Panc1 (cell line): ENCODE results near the gene HELB. TPM values are rescaled to one million over a fixed set of nuclear protein-coding genes. Genes with fewer than 3 reads are reported as not detected.

Experiments used
- ATAC-seq: fragments of 200-7000 bp; cut with Tn5 transposase; 2 replicates; pipeline ENCODE4 v1.9.1; 2020; ENCODE audit warnings: mild to moderate bottlenecking, moderate library complexity
- BruUV-seq: library from RNA; stranded (reverse); fragments of 400-500 nt; replicated peaks from 2 replicates; lab custom pipeline; 2021; lab: Mats Ljungman, UMichigan
- CTCF ChIA-PET: fragments of 300-600 bp; sonication (Branson Sonifier 250); formaldehyde crosslinking; loops from one replicate; lab custom pipeline; 2022; ENCODE audit warnings: antibody characterized with exemption; lab: Charles Lee
- POLR2A ChIA-PET: fragments of 300-600 bp; sonication (Branson Sonifier 250); formaldehyde crosslinking; loops from one replicate; lab custom pipeline; 2022; ENCODE audit warnings: antibody characterized with exemption; lab: Charles Lee
- DNase-seq: peaks from one replicate; pipeline ENCODE4 v3.0.0-alpha.2; 2010; ENCODE audit warnings: low read depth, low spot score
- H3K27ac ChIP-seq: 2 replicates; pipeline ENCODE4 v1.5.1; 2011; ENCODE audit warnings: mild to moderate bottlenecking, low read length, inconsistent platforms
- H3K27me3 ChIP-seq: fragments of 200-500 bp; sonication (Bioruptor generic); 2 replicates; pipeline ENCODE4 v1.6.0; 2014; ENCODE audit warnings: low read length, inconsistent platforms; ENCODE audit not compliant: control insufficient read depth, insufficient read depth
- H3K36me3 ChIP-seq: fragments of 200-500 bp; sonication (Bioruptor generic); 2 replicates; pipeline ENCODE4 v1.5.1; 2014; ENCODE audit warnings: inconsistent platforms, mild to moderate bottlenecking, low read length, moderate library complexity; ENCODE audit not compliant: control insufficient read depth, insufficient read depth
- H3K4me1 ChIP-seq: 2 replicates; pipeline ENCODE4 v1.5.1; 2011; ENCODE audit warnings: inconsistent platforms, mild to moderate bottlenecking, low read length, moderate library complexity; ENCODE audit not compliant: control insufficient read depth, insufficient read depth
- H3K4me3 ChIP-seq, 2 experiments: 2 replicates each; pipeline ENCODE4 v1.5.1; 2011 to 2012; ENCODE audit warnings: low read depth in 2 of 2, low read length in 2 of 2, mild to moderate bottlenecking in 2 of 2, inconsistent platforms in 1 of 2, moderate library complexity in 1 of 2
- H3K9me3 ChIP-seq: fragments of 200-500 bp; sonication (Bioruptor generic); 2 replicates; pipeline ENCODE4 v1.5.1; 2014; ENCODE audit warnings: low read depth, mild to moderate bottlenecking, inconsistent platforms, low read length, moderate library complexity; ENCODE audit not compliant: control insufficient read depth, insufficient read depth
- POLR2AphosphoS5 ChIP-seq: IDR thresholded peaks from 2 replicates; pipeline ENCODE4 v1.6.1; 2012; ENCODE audit warnings: mild to moderate bottlenecking, low read depth, low read length, moderate library complexity
- SIN3A ChIP-seq: IDR thresholded peaks from 2 replicates; pipeline ENCODE4 v1.6.1; 2012; ENCODE audit warnings: low read depth, mild to moderate bottlenecking, low read length, moderate library complexity, borderline replicate concordance; ENCODE audit not compliant: insufficient read depth
- TCF7L2 ChIP-seq: IDR thresholded peaks from 2 replicates; pipeline ENCODE4 v1.6.1; 2011; ENCODE audit warnings: mild to moderate bottlenecking, low read depth, low read length, inconsistent platforms
- in situ Hi-C: cut with HindIII; loops from 2 replicates; pipeline ENCODE4 v1.10.0; 2016; ENCODE audit warnings: low sequenced_read_pairs, low pct_unique_long_range_greater_than_20kb
- intact Hi-C: fragments of 100-400 bp; cut with micrococcal nuclease; formaldehyde crosslinking; loops from one replicate; pipeline ENCODE4 v1.10.0; 2022; ENCODE audit not compliant: unreplicated experiment
- total RNA-seq: library from RNA; stranded (reverse); gene quantifications from one replicate; pipeline ENCODE4 v1.2.1, GENCODE V29; 2021; ENCODE audit not compliant: unreplicated experiment
- TF ChIP-seq, protein P1 (sequence below), 2 experiments: IDR thresholded peaks; 2 replicates each; pipeline ENCODE4 v1.6.1; 2011 to 2012; ENCODE audit warnings: low read depth in 2 of 2, control low read depth in 1 of 2, low read length in 1 of 2, mild to moderate bottlenecking in 1 of 2, moderate library complexity in 1 of 2; ENCODE audit not compliant: insufficient read depth in 1 of 2
- TF ChIP-seq, protein P2 (sequence below): fragments of 450-650 bp; IDR thresholded peaks from 2 replicates; pipeline ENCODE4 v1.5.1; 2017; ENCODE audit warnings: mild to moderate bottlenecking

Gene HELB
- total RNA-seq, 1 experiment from 2014 or later: 4.9 TPM

DNA sequence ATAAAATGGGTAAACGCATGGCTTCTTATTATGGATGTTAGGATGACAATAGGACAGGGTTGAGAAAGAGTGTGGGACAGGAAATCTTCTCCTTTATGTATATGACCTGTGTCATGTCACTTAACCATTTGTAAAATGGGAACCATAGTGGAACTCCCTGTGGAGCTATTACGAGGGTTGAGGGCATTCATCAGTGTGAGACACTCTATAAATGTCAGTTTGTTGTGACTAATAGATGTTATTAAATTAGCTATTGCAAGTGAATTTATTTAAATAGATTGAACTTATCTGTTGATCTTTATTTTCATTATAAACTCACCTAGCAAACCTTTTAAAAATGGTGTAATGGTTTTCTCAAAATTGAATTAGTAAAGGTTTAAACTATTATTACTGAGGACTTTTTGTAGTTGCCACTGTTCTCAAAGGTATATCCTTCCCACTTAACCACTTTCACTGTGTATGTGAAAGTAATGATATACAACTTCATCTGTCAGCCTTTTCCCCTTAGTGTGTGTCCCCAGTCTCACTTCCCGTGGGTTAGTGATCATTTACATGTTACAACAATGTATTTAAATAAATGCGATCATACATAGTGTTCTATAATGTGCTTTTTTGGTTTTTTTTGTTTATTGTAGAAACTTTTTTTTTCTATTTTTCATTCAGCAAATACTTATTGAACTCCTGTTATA is 17.1 kb downstream of the HELB start:
- Histone ChIP-seq H3K36me3 (no peaks in the 10 kb centered on the region; the same call in 1 of the 2 replicates), H3K27me3 (no peaks in the 10 kb centered on the region), H3K27ac (no peak overlapping the region), H3K4me3 (no peak overlapping the region), H3K9me3 (no peaks in the 10 kb centered on the region), H3K4me1 (no peaks in the 10 kb centered on the region)
- intact Hi-C loops: no loop called here
- no peak for TF ChIP-seq SIN3A
- TF ChIP-seq, protein P1, sequence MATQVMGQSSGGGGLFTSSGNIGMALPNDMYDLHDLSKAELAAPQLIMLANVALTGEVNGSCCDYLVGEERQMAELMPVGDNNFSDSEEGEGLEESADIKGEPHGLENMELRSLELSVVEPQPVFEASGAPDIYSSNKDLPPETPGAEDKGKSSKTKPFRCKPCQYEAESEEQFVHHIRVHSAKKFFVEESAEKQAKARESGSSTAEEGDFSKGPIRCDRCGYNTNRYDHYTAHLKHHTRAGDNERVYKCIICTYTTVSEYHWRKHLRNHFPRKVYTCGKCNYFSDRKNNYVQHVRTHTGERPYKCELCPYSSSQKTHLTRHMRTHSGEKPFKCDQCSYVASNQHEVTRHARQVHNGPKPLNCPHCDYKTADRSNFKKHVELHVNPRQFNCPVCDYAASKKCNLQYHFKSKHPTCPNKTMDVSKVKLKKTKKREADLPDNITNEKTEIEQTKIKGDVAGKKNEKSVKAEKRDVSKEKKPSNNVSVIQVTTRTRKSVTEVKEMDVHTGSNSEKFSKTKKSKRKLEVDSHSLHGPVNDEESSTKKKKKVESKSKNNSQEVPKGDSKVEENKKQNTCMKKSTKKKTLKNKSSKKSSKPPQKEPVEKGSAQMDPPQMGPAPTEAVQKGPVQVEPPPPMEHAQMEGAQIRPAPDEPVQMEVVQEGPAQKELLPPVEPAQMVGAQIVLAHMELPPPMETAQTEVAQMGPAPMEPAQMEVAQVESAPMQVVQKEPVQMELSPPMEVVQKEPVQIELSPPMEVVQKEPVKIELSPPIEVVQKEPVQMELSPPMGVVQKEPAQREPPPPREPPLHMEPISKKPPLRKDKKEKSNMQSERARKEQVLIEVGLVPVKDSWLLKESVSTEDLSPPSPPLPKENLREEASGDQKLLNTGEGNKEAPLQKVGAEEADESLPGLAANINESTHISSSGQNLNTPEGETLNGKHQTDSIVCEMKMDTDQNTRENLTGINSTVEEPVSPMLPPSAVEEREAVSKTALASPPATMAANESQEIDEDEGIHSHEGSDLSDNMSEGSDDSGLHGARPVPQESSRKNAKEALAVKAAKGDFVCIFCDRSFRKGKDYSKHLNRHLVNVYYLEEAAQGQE (IDR thresholded peaks at IDR 0.05; ENCODE audit: insufficient read depth in 1 of 2, low read depth in 2 of 2, low read length in 1 of 2): no peak
- TF ChIP-seq TCF7L2: no peak
- TF ChIP-seq, protein P2, sequence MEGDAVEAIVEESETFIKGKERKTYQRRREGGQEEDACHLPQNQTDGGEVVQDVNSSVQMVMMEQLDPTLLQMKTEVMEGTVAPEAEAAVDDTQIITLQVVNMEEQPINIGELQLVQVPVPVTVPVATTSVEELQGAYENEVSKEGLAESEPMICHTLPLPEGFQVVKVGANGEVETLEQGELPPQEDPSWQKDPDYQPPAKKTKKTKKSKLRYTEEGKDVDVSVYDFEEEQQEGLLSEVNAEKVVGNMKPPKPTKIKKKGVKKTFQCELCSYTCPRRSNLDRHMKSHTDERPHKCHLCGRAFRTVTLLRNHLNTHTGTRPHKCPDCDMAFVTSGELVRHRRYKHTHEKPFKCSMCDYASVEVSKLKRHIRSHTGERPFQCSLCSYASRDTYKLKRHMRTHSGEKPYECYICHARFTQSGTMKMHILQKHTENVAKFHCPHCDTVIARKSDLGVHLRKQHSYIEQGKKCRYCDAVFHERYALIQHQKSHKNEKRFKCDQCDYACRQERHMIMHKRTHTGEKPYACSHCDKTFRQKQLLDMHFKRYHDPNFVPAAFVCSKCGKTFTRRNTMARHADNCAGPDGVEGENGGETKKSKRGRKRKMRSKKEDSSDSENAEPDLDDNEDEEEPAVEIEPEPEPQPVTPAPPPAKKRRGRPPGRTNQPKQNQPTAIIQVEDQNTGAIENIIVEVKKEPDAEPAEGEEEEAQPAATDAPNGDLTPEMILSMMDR: no peak
- TF ChIP-seq POLR2AphosphoS5: no peak
- POLR2A ChIA-PET: interaction anchor here (0.6 kb wide), 1 partner anchor 65 kb away, joined by 3 read pairs; no protein-coding TSS in a partner anchor
- in situ Hi-C loops: no loop called here
- CTCF ChIA-PET: no interaction called here
- DNase-seq (no peak), ATAC-seq (no peak)
- BruUV-seq: no TSS peak

GRCh38 chr12:66320996-66321395 is 18.7 kb downstream of the HELB start:
- Histone ChIP-seq H3K4me3 (no peak overlapping the region), H3K27me3 (no peaks in the 10 kb centered on the region), H3K9me3 (no peaks in the 10 kb centered on the region), H3K36me3 (no peaks in the 10 kb centered on the region; the same call in 1 of the 2 replicates), H3K27ac (no peak overlapping the region), H3K4me1 (no peaks in the 10 kb centered on the region)
- ATAC-seq: no peak
- CTCF ChIA-PET: no interaction called here
- in situ Hi-C loops (no loop called here), intact Hi-C loops (no loop called here)
- POLR2A ChIA-PET: no interaction called here
- no TSS peak for BruUV-seq
- TF ChIP-seq SIN3A (no peak), TCF7L2 (no peak), POLR2AphosphoS5 (no peak)
- TF ChIP-seq, protein P2: no peak
- TF ChIP-seq, protein P1 (IDR thresholded peaks at IDR 0.05; ENCODE audit: insufficient read depth in 1 of 2, low read depth in 2 of 2, low read length in 1 of 2): no peak
- DNase-seq: no peak
